Suprapubic skin (tissue), 3 donors: ENCODE results near the gene C17orf75.

ENCODE experiments used
- EP300 ChIP-seq: sonication (generic); formaldehyde crosslinking; IDR thresholded peaks from one replicate; pipeline ENCODE4 v1.6.1; 2017; ENCODE audit warnings: antibody characterized with exemption
- POLR2A ChIP-seq, 2 donors: fragments of 450-650 bp; IDR thresholded peaks; one replicate each; pipeline ENCODE4 v1.6.1; 2017; ENCODE audit warnings: antibody characterized with exemption in 2 of 2, mild to moderate bottlenecking in 2 of 2, moderate library complexity in 2 of 2
- TF ChIP-seq, protein P1 (sequence below), 2 donors: fragments of 200-600 bp in 1 of 2; fragments of 450-650 bp in 1 of 2; sonication (generic) in 1 of 2; IDR thresholded peaks; one replicate each; pipeline ENCODE4 v1.5.1; 2016 to 2019; ENCODE audit warnings: antibody characterized with exemption in 2 of 2, mild to moderate bottlenecking in 1 of 2, moderate library complexity in 1 of 2

GRCh38 chr17:32283745-32284201 lies 58.2 kb downstream of the C17orf75 start:
- TF ChIP-seq, protein P1, sequence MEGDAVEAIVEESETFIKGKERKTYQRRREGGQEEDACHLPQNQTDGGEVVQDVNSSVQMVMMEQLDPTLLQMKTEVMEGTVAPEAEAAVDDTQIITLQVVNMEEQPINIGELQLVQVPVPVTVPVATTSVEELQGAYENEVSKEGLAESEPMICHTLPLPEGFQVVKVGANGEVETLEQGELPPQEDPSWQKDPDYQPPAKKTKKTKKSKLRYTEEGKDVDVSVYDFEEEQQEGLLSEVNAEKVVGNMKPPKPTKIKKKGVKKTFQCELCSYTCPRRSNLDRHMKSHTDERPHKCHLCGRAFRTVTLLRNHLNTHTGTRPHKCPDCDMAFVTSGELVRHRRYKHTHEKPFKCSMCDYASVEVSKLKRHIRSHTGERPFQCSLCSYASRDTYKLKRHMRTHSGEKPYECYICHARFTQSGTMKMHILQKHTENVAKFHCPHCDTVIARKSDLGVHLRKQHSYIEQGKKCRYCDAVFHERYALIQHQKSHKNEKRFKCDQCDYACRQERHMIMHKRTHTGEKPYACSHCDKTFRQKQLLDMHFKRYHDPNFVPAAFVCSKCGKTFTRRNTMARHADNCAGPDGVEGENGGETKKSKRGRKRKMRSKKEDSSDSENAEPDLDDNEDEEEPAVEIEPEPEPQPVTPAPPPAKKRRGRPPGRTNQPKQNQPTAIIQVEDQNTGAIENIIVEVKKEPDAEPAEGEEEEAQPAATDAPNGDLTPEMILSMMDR (IDR thresholded peaks at IDR 0.05): no peak
- no peak for TF ChIP-seq POLR2A (IDR thresholded peaks at IDR 0.05)
- no peak for TF ChIP-seq EP300
